ENCODE results near the gene TCP1. TPM values are rescaled to one million over a fixed set of nuclear protein-coding genes. Genes with fewer than 3 reads are reported as not detected.

The TCP1 gene
- total and polyA plus RNA-seq, 2 of the 13 experiments (the other 11 are each of a cell fraction or from before 2014, with no cell fraction given): 116 to 553 TPM

DNA sequence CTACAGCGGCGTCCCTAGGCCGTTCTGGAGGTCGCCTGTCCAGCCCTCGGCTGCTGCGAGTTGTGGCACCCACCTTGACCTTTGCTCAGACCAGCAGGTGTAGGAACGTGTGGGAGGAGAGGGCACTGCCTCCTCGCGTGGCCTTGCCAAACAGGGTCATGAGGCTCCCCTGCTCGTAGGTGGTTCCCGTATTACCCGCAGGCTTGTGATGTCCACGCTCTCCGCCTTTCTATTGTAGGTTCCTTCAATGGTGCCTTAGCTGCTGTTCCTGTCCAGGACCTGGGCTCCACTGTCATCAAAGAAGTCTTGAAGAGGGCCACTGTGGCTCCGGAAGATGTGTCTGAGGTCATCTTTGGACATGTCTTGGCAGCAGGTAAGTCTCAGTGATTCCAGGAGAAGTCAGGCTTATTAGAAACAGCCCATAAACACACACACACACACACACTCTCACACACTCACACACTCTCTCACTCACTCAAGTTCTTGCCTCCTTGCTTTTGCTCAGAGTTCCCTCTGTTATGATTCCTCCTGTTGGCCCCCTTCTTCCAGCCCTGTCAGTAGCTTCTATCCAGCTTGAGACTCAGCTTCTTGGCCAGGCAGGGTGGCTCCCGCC is 26.6 kb downstream of the TCP1 start (continued):
- TF ChIP-seq, protein P1, sequence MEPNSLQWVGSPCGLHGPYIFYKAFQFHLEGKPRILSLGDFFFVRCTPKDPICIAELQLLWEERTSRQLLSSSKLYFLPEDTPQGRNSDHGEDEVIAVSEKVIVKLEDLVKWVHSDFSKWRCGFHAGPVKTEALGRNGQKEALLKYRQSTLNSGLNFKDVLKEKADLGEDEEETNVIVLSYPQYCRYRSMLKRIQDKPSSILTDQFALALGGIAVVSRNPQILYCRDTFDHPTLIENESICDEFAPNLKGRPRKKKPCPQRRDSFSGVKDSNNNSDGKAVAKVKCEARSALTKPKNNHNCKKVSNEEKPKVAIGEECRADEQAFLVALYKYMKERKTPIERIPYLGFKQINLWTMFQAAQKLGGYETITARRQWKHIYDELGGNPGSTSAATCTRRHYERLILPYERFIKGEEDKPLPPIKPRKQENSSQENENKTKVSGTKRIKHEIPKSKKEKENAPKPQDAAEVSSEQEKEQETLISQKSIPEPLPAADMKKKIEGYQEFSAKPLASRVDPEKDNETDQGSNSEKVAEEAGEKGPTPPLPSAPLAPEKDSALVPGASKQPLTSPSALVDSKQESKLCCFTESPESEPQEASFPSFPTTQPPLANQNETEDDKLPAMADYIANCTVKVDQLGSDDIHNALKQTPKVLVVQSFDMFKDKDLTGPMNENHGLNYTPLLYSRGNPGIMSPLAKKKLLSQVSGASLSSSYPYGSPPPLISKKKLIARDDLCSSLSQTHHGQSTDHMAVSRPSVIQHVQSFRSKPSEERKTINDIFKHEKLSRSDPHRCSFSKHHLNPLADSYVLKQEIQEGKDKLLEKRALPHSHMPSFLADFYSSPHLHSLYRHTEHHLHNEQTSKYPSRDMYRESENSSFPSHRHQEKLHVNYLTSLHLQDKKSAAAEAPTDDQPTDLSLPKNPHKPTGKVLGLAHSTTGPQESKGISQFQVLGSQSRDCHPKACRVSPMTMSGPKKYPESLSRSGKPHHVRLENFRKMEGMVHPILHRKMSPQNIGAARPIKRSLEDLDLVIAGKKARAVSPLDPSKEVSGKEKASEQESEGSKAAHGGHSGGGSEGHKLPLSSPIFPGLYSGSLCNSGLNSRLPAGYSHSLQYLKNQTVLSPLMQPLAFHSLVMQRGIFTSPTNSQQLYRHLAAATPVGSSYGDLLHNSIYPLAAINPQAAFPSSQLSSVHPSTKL (CRISPR knock-in tag; IDR thresholded peaks at IDR 0.05): peak; percentile 81
- TF ChIP-seq ZBTB20 (CRISPR knock-in tag; IDR thresholded peaks at IDR 0.05; ENCODE audit: borderline replicate concordance, low read depth) (no peak; the same call in 1 of the 2 replicates), PRMT3 (CRISPR knock-in tag; IDR thresholded peaks at IDR 0.05; ENCODE audit: borderline replicate concordance, low read depth) (no peak), NR2F2 (IDR thresholded peaks at IDR 0.05; ENCODE audit: borderline replicate concordance, low read depth) (peak; percentile 71; the same call in 1 of the 2 replicates), REXO4 (CRISPR knock-in tag; IDR thresholded peaks at IDR 0.05; ENCODE audit: borderline replicate concordance) (peak; percentile 81; the same call in 1 of the 2 replicates), CHCHD3 (CRISPR knock-in tag; IDR thresholded peaks at IDR 0.05) (peak; percentile 67; the same call in 1 of the 2 replicates), MTF2 (CRISPR knock-in tag; IDR thresholded peaks at IDR 0.05; ENCODE audit: borderline replicate concordance) (no peak), ZNF572 (CRISPR knock-in tag; IDR thresholded peaks at IDR 0.05) (peak; percentile 26; the same call in 1 of the 2 replicates), ZNF570 (CRISPR knock-in tag; IDR thresholded peaks at IDR 0.05; ENCODE audit: borderline replicate concordance) (no peak; the same call in 1 of the 2 replicates), ZNF367 (CRISPR knock-in tag; IDR thresholded peaks at IDR 0.05; ENCODE audit: borderline replicate concordance) (0 out of 2 replicates have a peak, but pooled peaks have one; percentile 12), MBNL3 (CRISPR knock-in tag; conservative IDR thresholded peaks at IDR 0.05) (no peak), NKX3-1 (CRISPR knock-in tag; IDR thresholded peaks at IDR 0.05) (no peak; the same call in 1 of the 2 replicates), HDAC2 (CRISPR knock-in tag; IDR thresholded peaks at IDR 0.05) (peak; percentile 88), MED13 (CRISPR knock-in tag; IDR thresholded peaks at IDR 0.05) (0 out of 2 replicates have a peak, but pooled peaks have one; percentile 38), RBM22 (optimal IDR thresholded peaks at IDR 0.05; ENCODE audit: low read length) (peak; percentile 20), ZNF160 (CRISPR knock-in tag; IDR thresholded peaks at IDR 0.05) (no peak), JARID2 (CRISPR knock-in tag; IDR thresholded peaks at IDR 0.05; ENCODE audit: insufficient replicate concordance) (no peak)
- TF ChIP-seq, protein P2, sequence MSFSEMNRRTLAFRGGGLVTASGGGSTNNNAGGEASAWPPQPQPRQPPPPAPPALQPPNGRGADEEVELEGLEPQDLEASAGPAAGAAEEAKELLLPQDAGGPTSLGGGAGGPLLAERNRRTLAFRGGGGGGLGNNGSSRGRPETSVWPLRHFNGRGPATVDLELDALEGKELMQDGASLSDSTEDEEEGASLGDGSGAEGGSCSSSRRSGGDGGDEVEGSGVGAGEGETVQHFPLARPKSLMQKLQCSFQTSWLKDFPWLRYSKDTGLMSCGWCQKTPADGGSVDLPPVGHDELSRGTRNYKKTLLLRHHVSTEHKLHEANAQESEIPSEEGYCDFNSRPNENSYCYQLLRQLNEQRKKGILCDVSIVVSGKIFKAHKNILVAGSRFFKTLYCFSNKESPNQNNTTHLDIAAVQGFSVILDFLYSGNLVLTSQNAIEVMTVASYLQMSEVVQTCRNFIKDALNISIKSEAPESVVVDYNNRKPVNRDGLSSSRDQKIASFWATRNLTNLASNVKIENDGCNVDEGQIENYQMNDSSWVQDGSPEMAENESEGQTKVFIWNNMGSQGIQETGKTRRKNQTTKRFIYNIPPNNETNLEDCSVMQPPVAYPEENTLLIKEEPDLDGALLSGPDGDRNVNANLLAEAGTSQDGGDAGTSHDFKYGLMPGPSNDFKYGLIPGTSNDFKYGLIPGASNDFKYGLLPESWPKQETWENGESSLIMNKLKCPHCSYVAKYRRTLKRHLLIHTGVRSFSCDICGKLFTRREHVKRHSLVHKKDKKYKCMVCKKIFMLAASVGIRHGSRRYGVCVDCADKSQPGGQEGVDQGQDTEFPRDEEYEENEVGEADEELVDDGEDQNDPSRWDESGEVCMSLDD (CRISPR knock-in tag; IDR thresholded peaks at IDR 0.05; ENCODE audit: borderline replicate concordance): peak; percentile 63; the same call in 1 of the 2 replicates
- TF ChIP-seq, protein P3, sequence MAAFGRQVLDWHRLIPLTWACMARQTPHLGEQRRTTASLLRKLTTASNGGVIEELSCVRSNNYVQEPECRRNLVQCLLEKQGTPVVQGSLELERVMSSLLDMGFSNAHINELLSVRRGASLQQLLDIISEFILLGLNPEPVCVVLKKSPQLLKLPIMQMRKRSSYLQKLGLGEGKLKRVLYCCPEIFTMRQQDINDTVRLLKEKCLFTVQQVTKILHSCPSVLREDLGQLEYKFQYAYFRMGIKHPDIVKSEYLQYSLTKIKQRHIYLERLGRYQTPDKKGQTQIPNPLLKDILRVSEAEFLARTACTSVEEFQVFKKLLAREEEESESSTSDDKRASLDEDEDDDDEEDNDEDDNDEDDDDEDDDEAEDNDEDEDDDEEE (CRISPR knock-in tag; IDR thresholded peaks at IDR 0.05): peak; percentile 52; the same call in 1 of the 2 replicates
- TF ChIP-seq, protein P4, sequence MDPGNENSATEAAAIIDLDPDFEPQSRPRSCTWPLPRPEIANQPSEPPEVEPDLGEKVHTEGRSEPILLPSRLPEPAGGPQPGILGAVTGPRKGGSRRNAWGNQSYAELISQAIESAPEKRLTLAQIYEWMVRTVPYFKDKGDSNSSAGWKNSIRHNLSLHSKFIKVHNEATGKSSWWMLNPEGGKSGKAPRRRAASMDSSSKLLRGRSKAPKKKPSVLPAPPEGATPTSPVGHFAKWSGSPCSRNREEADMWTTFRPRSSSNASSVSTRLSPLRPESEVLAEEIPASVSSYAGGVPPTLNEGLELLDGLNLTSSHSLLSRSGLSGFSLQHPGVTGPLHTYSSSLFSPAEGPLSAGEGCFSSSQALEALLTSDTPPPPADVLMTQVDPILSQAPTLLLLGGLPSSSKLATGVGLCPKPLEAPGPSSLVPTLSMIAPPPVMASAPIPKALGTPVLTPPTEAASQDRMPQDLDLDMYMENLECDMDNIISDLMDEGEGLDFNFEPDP (CRISPR knock-in tag; conservative IDR thresholded peaks at IDR 0.05): 0 out of 2 replicates have a peak, but pooled peaks have one; percentile 85

All from HepG2 (cell line).